DMS53 treated with DMSO at 0.1 percent for 48 hours (cell line): ENCODE measurements around the gene BCL2L12.
"Not testable (repeated sequence)": the region's sequence is repeated elsewhere in the genome, so short reads cannot be mapped to it uniquely, and the experiment has no call there.

Experiments
- DNase-seq: peaks from one replicate; lab custom pipeline; 2025; ENCODE audit not compliant: unreplicated experiment; lab: John Stamatoyannopoulos, UW

The BCL2L12 gene

DNA sequence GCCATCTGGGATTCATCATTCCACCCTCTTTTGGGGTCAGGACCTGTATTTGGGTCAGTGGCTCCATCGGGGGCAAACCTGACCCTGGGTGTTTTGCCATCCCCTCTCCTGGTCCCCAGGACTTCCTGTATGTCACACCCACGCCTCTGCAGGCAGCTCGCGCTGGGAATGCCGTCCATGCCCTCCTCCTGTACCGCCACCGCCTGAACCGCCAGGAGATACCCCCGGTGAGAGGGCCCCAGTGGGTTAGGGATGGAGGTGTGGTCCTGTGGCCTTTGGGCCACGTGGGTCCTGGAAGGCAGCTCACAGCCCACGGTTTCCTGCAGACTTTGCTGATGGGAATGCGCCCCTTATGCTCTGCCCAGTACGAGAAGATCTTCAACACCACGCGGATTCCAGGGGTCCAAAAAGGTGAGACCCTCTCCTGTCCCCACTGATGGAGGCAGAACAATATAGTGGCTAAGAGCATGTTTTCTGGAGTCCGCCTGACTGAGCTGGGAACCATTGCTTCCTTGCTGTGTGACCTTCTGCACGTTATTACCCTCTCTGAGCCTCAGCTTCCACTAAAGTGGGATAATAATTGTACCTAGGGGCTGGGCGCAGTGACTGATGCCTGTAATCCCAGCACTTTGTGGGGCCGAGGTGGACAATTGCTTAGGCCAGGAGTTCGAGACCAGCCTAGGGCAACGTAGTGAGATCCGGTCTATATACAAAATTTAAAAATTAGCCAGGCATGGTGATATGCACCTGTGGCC is 39.3 kb downstream of the BCL2L12 start:
- no peak for DNase-seq

GRCh38 chr19:49705919-49706318 is 40.2 kb downstream of the BCL2L12 start:
- no peak for DNase-seq

DNA sequence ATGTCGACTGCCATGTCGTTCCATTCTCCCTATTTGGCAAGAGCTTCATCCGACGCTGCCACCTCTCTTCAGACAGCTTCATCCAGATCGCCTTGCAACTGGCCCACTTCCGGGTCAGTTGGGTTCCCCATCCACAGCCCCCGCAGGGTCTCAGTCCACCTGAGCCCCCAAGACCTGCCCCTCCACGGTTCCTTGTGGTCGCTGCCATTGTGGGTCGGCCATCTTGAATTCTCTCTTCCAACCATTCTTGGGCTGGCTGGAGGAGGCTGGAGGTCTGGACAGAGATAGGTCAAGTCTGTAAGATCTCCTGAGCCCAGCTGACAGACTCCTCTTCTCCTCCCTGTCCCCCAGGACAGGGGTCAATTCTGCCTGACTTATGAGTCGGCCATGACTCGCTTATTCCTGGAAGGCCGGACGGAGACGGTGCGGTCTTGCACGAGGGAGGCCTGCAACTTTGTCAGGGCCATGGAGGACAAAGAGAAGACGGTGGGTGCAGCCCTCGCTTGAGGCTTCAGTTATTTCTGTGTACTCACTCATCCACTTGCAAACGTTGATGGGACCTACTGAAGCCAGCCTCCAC is 44.7 kb downstream of the BCL2L12 start:
- no peak for DNase-seq

GRCh38 chr19:49712397-49712859 is 46.7 kb downstream of the BCL2L12 start:
- no peak for DNase-seq

DNA sequence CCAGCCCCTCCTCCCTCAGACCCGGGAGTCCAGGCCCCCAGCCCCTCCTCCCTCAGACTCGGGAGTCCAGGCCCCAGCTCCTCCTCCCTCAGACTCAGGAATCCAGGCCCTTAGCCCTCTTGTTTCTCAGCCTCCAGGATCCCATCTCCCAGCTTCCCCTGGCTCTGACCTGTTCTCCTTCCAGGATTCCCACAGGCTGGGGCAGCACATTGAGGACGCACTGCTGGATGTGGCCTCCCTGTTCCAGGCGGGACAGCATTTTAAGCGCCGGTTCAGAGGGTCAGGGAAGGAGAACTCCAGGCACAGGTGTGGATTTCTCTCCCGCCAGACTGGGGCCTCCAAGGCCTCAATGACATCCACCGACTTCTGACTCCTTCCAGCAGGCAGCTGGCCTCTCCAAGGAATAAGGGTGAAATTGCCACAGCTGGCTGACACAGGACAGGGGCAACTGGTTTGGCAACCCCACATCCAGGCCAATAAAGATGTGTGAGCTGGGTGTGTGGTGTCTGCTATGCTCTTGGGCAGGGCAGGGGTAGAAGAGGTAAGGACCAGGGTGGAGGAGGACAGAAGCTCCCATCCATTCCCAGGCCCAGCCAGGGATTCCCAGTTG is 47.6 kb downstream of the BCL2L12 start:
- DNase-seq = no peak

GRCh38 chr19:49716154-49716553 is 50.4 kb downstream of the BCL2L12 start:
- no peak for DNase-seq

DNA sequence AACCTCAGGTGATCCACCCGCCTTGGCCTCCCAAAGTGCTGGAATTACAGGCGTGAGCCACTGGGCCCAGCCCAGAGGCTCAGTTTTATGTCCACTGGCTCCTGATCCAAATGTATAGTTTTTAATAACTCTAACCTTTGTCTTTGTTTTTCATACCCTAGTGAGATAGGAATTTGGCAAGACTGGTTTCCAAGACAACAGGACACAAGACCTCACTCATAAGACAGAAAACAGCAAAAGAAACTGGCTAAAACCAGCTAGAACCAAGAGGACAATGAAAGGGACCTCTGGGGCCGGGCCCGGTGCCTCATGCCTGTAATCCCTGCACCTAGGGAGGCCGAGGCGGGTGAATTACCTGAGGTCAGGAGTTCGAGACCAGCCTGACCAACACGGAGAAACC is 52.8 kb downstream of the BCL2L12 start:
- DNase-seq = no peak

- no peak for DNase-seq
Observed at GRCh38 chr19:49718991-49719390, 53.3 kb downstream of the BCL2L12 start.

DNA sequence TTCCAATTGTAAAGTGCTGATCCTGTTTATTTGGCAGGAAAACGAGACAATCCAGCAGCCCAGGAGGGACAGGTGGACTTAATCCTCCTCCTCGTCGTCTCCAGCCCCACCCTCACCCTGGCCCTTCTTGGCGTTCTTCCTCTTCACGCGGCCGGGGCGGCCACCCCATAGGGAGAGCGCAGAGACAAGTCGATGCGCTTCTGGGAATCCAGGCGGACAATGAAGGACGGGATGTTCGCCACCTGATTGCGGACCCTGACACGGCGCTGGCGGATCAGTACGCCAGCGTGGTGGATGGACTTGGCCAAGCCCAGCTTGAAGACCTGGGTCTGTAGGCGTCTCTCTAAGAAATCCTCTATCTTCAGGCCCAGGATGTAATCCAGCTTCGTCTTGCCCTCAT is 53.7 kb downstream of the BCL2L12 start:
- DNase-seq = not testable (repeated sequence)
